ENCODE data around the gene NCKIPSD.

GRCh38 chr3:48651771-48652170 lies 33.9 kb downstream of the NCKIPSD start:
- no peak for TF ChIP-seq CTCF (conservative IDR thresholded peaks at IDR 0.05 in 1 of 2, IDR thresholded peaks at IDR 0.05 in 1 of 2; ENCODE audit: extremely low read depth in 1 of 2, insufficient read depth in 1 of 2, low read depth in 1 of 2, low read length in 2 of 2)
- TF ChIP-seq EZH2 (IDR thresholded peaks at IDR 0.05; ENCODE audit: borderline replicate concordance, low read length) = no peak

Data from mammary epithelial cell (primary cell).